ENCODE measurements around the gene MEGF6. TPM values are rescaled to one million over a fixed set of nuclear protein-coding genes. Genes with fewer than 3 reads are reported as not detected.

The MEGF6 gene
- total RNA-seq, 1 donor from 2014 or later, result 10.9 TPM

DNA sequence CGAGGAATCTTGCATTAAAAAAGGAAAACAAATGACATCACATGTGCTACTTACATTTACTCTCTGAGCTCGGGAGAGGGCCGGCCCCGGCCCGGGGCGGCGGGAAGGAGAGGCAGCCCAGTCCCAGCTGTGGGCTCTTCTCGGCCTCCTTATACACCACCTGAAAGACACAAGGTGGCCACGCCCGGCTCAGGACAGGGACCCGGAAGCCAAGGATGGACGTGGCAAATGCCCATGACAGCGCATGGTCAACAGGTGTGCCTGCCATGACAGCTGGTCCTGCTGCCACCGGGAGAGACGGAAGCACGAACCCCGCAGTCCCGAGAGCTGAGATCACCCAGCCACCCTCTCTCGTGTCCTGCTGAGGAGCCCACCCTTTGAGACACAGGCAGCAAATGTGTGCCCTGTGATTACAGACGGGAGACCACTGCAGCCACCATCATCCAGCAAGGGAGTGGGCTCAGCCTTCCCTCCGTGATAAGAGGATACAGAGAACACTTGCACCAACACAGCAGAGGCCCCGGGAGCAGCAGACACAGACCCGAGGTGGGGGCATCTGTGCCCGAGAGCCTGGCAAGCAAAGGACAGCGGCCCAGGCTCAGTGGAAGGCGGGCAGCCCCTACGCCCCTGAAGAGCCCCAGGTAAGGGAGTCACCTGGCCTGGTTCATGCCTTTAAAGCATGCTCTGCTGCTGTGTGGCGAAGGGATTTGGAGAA, 22.2 kb upstream of the MEGF6 start:
- CTCF ChIA-PET, result no interaction called here
- no peaks in the 10 kb centered on the region for H3K27me3 Mint-ChIP-seq

DNA sequence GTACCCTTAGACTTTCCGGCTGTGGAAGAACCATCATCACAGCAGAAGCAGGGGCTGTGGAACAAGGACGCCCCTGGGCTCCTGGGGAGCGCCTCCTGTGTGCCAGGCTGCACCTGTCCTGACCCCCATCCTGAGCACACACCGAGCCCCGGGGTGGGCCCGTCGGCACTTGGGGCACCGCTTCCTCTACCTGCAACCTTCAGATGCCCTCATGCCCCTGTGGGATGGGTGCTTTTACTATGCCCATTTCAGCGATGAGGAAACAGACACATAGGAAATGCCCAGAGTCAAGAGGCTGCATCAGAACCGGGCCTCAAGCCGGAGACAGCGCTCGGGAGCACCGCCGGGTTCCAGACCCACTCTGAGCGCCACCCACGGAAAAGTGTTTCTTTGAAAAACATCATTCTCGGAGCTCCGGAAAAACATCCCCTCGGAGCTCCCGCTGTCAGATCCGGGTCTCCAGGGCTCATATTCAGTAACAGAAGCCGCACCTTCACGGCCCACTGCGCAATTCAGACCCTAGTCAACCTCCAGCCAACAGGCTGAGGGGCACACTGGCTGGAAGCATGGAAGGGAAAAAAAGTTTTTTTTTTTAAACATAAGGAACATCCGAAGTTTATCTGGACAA, 21.5 kb upstream of the MEGF6 start:
- peaks cover 79% of the 10 kb centered on the region for H3K36me3 Mint-ChIP-seq (ENCODE audit: low read depth)
- no peak overlapping the region for H3K27ac Mint-ChIP-seq
- TF ChIP-seq, protein P1, sequence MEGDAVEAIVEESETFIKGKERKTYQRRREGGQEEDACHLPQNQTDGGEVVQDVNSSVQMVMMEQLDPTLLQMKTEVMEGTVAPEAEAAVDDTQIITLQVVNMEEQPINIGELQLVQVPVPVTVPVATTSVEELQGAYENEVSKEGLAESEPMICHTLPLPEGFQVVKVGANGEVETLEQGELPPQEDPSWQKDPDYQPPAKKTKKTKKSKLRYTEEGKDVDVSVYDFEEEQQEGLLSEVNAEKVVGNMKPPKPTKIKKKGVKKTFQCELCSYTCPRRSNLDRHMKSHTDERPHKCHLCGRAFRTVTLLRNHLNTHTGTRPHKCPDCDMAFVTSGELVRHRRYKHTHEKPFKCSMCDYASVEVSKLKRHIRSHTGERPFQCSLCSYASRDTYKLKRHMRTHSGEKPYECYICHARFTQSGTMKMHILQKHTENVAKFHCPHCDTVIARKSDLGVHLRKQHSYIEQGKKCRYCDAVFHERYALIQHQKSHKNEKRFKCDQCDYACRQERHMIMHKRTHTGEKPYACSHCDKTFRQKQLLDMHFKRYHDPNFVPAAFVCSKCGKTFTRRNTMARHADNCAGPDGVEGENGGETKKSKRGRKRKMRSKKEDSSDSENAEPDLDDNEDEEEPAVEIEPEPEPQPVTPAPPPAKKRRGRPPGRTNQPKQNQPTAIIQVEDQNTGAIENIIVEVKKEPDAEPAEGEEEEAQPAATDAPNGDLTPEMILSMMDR (IDR thresholded peaks at IDR 0.05), result no peak
- H3K4me3 Mint-ChIP-seq, result no peak overlapping the region
- no peaks in the 10 kb centered on the region for H3K9me3 Mint-ChIP-seq
- CTCF ChIA-PET, result no interaction called here
- no peak for ATAC-seq (ENCODE audit: low read depth)
- no peaks in the 10 kb centered on the region for H3K27me3 Mint-ChIP-seq
- peaks cover 9% of the 10 kb centered on the region for H3K4me1 Mint-ChIP-seq
- POLR2A ChIA-PET, result no interaction called here
- DNase-seq, result no peak
- intact Hi-C loops (cut with micrococcal nuclease), result no loop called here

More for the DNA sequence above, 22.2 kb upstream of the MEGF6 start:
- TF ChIP-seq, protein P1 (IDR thresholded peaks at IDR 0.05), result no peak
- Mint-ChIP-seq H3K9me3 (no peaks in the 10 kb centered on the region), H3K4me1 (peaks cover 9% of the 10 kb centered on the region), H3K4me3 (no peak overlapping the region), H3K27ac (no peak overlapping the region), H3K36me3 (ENCODE audit: low read depth) (peaks cover 79% of the 10 kb centered on the region)
- intact Hi-C loops (cut with micrococcal nuclease), result no loop called here
- ATAC-seq (ENCODE audit: low read depth) (no peak), DNase-seq (no peak)
- POLR2A ChIA-PET, result no interaction called here

DNA sequence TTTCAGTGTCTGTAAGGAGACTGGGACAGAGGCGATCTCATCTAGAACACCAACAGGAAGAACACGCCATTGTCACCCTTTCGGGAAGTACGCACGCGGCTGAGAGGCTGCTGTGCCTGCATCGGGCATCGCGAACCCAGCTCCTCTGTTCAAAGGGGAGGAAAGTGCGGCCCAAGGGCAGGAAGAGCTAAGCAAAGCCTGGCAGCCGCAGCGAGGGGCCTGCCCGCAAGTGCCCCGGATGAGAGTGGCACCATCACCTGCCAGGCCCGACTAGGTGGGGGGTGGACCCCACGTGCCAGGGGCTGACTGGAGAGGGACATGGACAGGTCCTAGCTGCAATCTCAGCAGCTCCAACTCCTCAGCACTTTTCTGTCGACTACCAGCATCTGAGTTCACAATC, 21.0 kb upstream of the MEGF6 start:
- H3K36me3 Mint-ChIP-seq (ENCODE audit: low read depth), result peaks cover 78% of the 10 kb centered on the region
- H3K4me3 Mint-ChIP-seq, result no peak overlapping the region
- CTCF ChIA-PET, result no interaction called here
- H3K4me1 Mint-ChIP-seq, result peaks cover 9% of the 10 kb centered on the region
- ATAC-seq (ENCODE audit: low read depth), result no peak
- H3K27me3 Mint-ChIP-seq, result no peaks in the 10 kb centered on the region
- TF ChIP-seq, protein P1 (IDR thresholded peaks at IDR 0.05), result no peak
- DNase-seq, result no peak
- POLR2A ChIA-PET, result no interaction called here
- H3K27ac Mint-ChIP-seq, result no peak overlapping the region
- intact Hi-C loops (cut with micrococcal nuclease), result no loop called here
- H3K9me3 Mint-ChIP-seq, result no peaks in the 10 kb centered on the region

- intact Hi-C loops (cut with micrococcal nuclease), result no loop called here
- ATAC-seq (ENCODE audit: low read depth) (no peak), DNase-seq (no peak)
- no peaks in the 10 kb centered on the region for H3K27me3 Mint-ChIP-seq
- TF ChIP-seq, protein P1 (IDR thresholded peaks at IDR 0.05), result no peak
- H3K4me1 Mint-ChIP-seq, result peaks cover 9% of the 10 kb centered on the region
- ChIA-PET CTCF (no interaction called here), POLR2A (no interaction called here)
- H3K9me3 Mint-ChIP-seq, result no peaks in the 10 kb centered on the region
- no peak overlapping the region for H3K4me3 Mint-ChIP-seq
- H3K36me3 Mint-ChIP-seq (ENCODE audit: low read depth), result peaks cover 73% of the 10 kb centered on the region
- H3K27ac Mint-ChIP-seq, result no peak overlapping the region
Measured at GRCh38 chr1:3631320-3632260, 20.3 kb upstream of the MEGF6 start.

GRCh38 chr1:3630914-3631313, 19.6 kb upstream of the MEGF6 start:
- no peak for DNase-seq
- intact Hi-C loops (cut with micrococcal nuclease), result no loop called here
- H3K4me3 Mint-ChIP-seq, result no peak overlapping the region
- TF ChIP-seq, protein P1 (IDR thresholded peaks at IDR 0.05), result no peak
- ATAC-seq (ENCODE audit: low read depth), result no peak
- H3K27me3 Mint-ChIP-seq, result no peaks in the 10 kb centered on the region
- ChIA-PET POLR2A (no interaction called here), CTCF (no interaction called here)
- H3K27ac Mint-ChIP-seq, result no peak overlapping the region
- peaks cover 69% of the 10 kb centered on the region for H3K36me3 Mint-ChIP-seq (ENCODE audit: low read depth)
- H3K4me1 Mint-ChIP-seq, result peaks cover 12% of the 10 kb centered on the region
- no peaks in the 10 kb centered on the region for H3K9me3 Mint-ChIP-seq

All from activated B cell treated with CpG ODN at 0.5 μM for 24 hours (primary cell).